NCI-H146 (cell line): Measurements from ENCODE around the gene ITGB1.
"Not testable (repeated sequence)": the region's sequence is repeated elsewhere in the genome, so short reads cannot be mapped to it uniquely, and the experiment has no call there.

ENCODE experiments used
- DNase-seq: peaks from one replicate; lab custom pipeline; 2025; lab: John Stamatoyannopoulos, UW

The ITGB1 gene

GRCh38 chr10:32937911-32938424 lies 20.1 kb downstream of the ITGB1 start:
- no peak for DNase-seq

- DNase-seq, result no peak
Measured at GRCh38 chr10:32932225-32932729, 25.8 kb downstream of the ITGB1 start.

GRCh38 chr10:32931593-32931992 lies 26.4 kb downstream of the ITGB1 start:
- DNase-seq, result no peak

- DNase-seq, result no peak
Measured at GRCh38 chr10:32930036-32930435, 28.0 kb downstream of the ITGB1 start.

- DNase-seq, result no peak
Measured at GRCh38 chr10:32929634-32930033, 28.4 kb downstream of the ITGB1 start.

GRCh38 chr10:32927750-32928149 lies 30.3 kb downstream of the ITGB1 start:
- no peak for DNase-seq

- no peak for DNase-seq
Measured at GRCh38 chr10:32923849-32924248, 34.2 kb downstream of the ITGB1 start.

GRCh38 chr10:32923134-32923533 lies 34.9 kb downstream of the ITGB1 start:
- DNase-seq, result no peak

- no peak for DNase-seq
Measured at GRCh38 chr10:32922170-32922569, 35.9 kb downstream of the ITGB1 start.

GRCh38 chr10:32917817-32918216 lies 40.2 kb downstream of the ITGB1 start:
- not testable (repeated sequence) for DNase-seq

GRCh38 chr10:32911285-32912016 lies 46.6 kb downstream of the ITGB1 start:
- no peak for DNase-seq

- DNase-seq, result not testable (repeated sequence)
Measured at GRCh38 chr10:32909970-32910369, 48.1 kb downstream of the ITGB1 start.

- no peak for DNase-seq
Measured at GRCh38 chr10:32909456-32909855, 48.6 kb downstream of the ITGB1 start.

- no peak for DNase-seq
Measured at GRCh38 chr10:32906595-32906994, 51.4 kb downstream of the ITGB1 start.

GRCh38 chr10:32905466-32905865 lies 52.6 kb downstream of the ITGB1 start:
- DNase-seq, result no peak

- no peak for DNase-seq
Measured at GRCh38 chr10:32901815-32902214, 56.2 kb downstream of the ITGB1 start.

GRCh38 chr10:32895200-32895968 lies 62.6 kb downstream of the ITGB1 start:
- DNase-seq, result not testable (repeated sequence)

- no peak for DNase-seq
Measured at GRCh38 chr10:32893916-32894664, 63.9 kb downstream of the ITGB1 start.

- DNase-seq, result no peak
Measured at GRCh38 chr10:32893434-32893833, 64.6 kb downstream of the ITGB1 start.

GRCh38 chr10:32891261-32891660 lies 66.8 kb downstream of the ITGB1 start:
- no peak for DNase-seq

- no peak for DNase-seq
Measured at GRCh38 chr10:32890444-32890843, 67.6 kb downstream of the ITGB1 start.

GRCh38 chr10:32889631-32890212 lies 68.3 kb downstream of the ITGB1 start:
- DNase-seq, result no peak
